HFFc6 (cell line): ENCODE data around the gene BICD2. TPM values are rescaled to one million over a fixed set of nuclear protein-coding genes. Genes with fewer than 3 reads are reported as not detected.
A peak's percentile ranks its signal among the peaks of the same experiment; 100 is the strongest.

Experiments
- DNase-seq: peaks from one replicate; pipeline ENCODE4 v3.0.0-alpha.2; 2018
- H3K27ac Mint-ChIP-seq: 2 replicates; pipeline ENCODE4 v1.8.0; 2020; ENCODE audit warnings: mild to moderate bottlenecking, mixed read lengths
- H3K27me3 Mint-ChIP-seq: 2 replicates; pipeline ENCODE4 v1.8.0; 2021; ENCODE audit warnings: mild to moderate bottlenecking, moderate library complexity, mixed read lengths; ENCODE audit not compliant: insufficient read depth
- H3K36me3 Mint-ChIP-seq: 2 replicates; pipeline ENCODE4 v1.8.0; 2021; ENCODE audit warnings: low read depth, mixed read lengths
- H3K4me1 Mint-ChIP-seq: 2 replicates; pipeline ENCODE4 v1.8.0; 2020; ENCODE audit warnings: low read depth, mixed read lengths
- H3K4me3 Mint-ChIP-seq: 2 replicates; pipeline ENCODE4 v1.8.0; 2020; ENCODE audit warnings: mild to moderate bottlenecking, moderate library complexity, mixed read lengths
- H3K9me3 Mint-ChIP-seq: 2 replicates; pipeline ENCODE4 v1.8.0; 2020; ENCODE audit warnings: mild to moderate bottlenecking, mixed read lengths
- total RNA-seq, 6 experiments: library from RNA; stranded (reverse); fragmentation: NEBNext Ultra II Directional; extraction: Animal tissue kit (Norgen Biotek cat#: 25700); gene quantifications; 2 replicates in 1 of 6; 3 replicates in 5 of 6; pipeline ENCODE4 v1.2.3, GENCODE V29; 2021
- TF ChIP-seq, protein P1 (sequence below): fragments of 200-600 bp; sonication (generic); IDR thresholded peaks from 2 replicates; pipeline ENCODE4 v1.5.0; 2021; ENCODE audit warnings: antibody characterized with exemption, mild to moderate bottlenecking

The BICD2 gene
- total RNA-seq, 6 experiments from 2014 or later, result 32.4 to 38.6 (median 36.1) TPM

- Mint-ChIP-seq H3K4me3 (no peak overlapping the region), H3K27ac (no peak overlapping the region), H3K36me3 (peaks cover 10% of the 10 kb centered on the region; the same call in 1 of the 2 replicates), H3K4me1 (peaks cover 30% of the 10 kb centered on the region), H3K27me3 (peaks cover 4% of the 10 kb centered on the region), H3K9me3 (no peaks in the 10 kb centered on the region)
- no peak for DNase-seq
- TF ChIP-seq, protein P1, sequence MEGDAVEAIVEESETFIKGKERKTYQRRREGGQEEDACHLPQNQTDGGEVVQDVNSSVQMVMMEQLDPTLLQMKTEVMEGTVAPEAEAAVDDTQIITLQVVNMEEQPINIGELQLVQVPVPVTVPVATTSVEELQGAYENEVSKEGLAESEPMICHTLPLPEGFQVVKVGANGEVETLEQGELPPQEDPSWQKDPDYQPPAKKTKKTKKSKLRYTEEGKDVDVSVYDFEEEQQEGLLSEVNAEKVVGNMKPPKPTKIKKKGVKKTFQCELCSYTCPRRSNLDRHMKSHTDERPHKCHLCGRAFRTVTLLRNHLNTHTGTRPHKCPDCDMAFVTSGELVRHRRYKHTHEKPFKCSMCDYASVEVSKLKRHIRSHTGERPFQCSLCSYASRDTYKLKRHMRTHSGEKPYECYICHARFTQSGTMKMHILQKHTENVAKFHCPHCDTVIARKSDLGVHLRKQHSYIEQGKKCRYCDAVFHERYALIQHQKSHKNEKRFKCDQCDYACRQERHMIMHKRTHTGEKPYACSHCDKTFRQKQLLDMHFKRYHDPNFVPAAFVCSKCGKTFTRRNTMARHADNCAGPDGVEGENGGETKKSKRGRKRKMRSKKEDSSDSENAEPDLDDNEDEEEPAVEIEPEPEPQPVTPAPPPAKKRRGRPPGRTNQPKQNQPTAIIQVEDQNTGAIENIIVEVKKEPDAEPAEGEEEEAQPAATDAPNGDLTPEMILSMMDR, result no peak
These were observed 57.1 kb downstream of the BICD2 start for GRCh38 chr9:92707530-92707929.

DNA sequence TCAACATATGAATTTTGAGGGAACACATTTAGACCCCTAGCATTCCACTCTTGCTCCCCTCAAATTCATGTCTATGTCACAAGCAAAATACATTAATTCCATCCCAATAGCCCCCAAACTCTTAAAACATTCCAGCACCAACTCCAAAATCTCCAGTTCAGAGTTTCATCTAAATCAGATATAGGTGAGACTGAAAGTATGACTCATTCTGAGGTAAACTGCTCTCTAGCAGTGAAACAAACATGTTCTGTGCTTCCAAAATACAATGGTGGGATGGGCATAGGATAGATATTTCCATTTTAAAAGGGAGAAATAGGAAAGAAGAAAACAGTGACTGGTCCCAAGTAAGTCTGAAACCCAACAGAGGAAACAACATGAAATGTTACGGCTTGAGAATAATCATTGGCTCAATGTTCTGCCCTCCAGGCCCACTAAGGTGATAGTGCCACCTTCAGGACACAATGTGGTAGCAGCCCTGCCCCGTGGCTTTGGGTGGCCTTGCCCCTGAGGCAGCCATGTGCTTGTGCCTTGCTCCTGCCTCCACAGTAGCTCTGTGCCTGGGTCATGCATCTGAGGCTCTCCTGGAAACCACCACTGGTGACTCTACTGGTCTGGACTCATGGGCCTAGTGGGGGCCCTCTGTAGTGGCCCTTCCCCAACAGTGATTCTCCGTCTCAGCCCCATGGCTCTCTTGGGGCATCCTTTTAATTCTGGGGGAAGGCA lies 58.3 kb downstream of the BICD2 start:
- H3K4me3 Mint-ChIP-seq, result no peak overlapping the region
- DNase-seq, result no peak
- H3K27ac Mint-ChIP-seq, result no peak overlapping the region
- H3K27me3 Mint-ChIP-seq, result peaks cover 4% of the 10 kb centered on the region
- no peaks in the 10 kb centered on the region for H3K9me3 Mint-ChIP-seq
- TF ChIP-seq, protein P1, result peak; percentile 73
- peaks cover 30% of the 10 kb centered on the region for H3K4me1 Mint-ChIP-seq
- H3K36me3 Mint-ChIP-seq, result peaks cover 10% of the 10 kb centered on the region; the same call in 1 of the 2 replicates

DNA sequence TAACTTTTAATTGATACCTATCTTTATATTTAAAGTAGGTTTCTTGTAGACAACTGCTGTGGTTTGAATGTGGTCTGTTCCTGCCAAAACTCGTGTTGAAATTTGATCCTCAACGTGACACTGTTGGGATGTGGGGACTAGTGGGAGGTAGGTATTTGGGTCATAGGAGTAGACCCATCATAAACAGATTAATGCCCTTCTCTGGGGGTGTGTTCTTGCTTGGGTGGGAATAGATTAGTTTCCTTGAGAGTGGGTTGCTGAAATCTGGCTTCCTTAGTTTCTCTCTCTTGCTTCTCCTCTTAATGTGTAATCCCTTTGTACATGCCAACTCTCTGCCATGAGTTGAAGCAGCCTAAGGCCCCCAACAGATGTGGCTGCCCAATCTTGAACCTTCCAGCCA lies 60.1 kb downstream of the BICD2 start:
- Mint-ChIP-seq H3K4me1 (peaks cover 27% of the 10 kb centered on the region), H3K4me3 (no peak overlapping the region), H3K36me3 (peaks cover 7% of the 10 kb centered on the region; the same call in 1 of the 2 replicates), H3K27ac (no peak overlapping the region), H3K9me3 (no peaks in the 10 kb centered on the region), H3K27me3 (peaks cover 4% of the 10 kb centered on the region)
- no peak for DNase-seq
- TF ChIP-seq, protein P1, result no peak

DNA sequence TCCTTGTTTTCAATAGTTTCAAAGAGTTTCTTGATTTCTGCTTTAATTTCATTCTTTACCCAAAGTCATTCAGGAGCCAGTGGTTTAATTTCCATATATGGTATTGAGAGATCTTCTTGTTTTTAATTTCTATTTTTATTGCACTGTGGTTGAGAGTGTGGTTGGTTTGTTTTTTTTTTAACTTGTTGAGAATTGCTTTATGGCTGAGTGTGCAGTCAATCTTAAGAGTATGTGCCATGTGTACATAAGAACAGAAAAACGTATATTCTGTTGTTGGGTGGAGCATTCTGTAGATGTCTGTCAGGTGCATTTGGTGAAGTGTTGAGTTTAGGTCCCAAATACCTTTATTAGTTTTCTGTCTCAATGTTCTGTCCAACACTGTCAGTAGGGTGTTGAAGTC lies 68.0 kb downstream of the BICD2 start:
- H3K36me3 Mint-ChIP-seq, result peaks cover 6% of the 10 kb centered on the region
- TF ChIP-seq, protein P1, result no peak
- H3K27ac Mint-ChIP-seq, result no peak overlapping the region
- no peak overlapping the region for H3K4me3 Mint-ChIP-seq
- peaks cover 26% of the 10 kb centered on the region for H3K9me3 Mint-ChIP-seq
- no peaks in the 10 kb centered on the region; the same call in 1 of the 2 replicates for H3K27me3 Mint-ChIP-seq
- H3K4me1 Mint-ChIP-seq, result no peaks in the 10 kb centered on the region
- DNase-seq, result no peak

DNA sequence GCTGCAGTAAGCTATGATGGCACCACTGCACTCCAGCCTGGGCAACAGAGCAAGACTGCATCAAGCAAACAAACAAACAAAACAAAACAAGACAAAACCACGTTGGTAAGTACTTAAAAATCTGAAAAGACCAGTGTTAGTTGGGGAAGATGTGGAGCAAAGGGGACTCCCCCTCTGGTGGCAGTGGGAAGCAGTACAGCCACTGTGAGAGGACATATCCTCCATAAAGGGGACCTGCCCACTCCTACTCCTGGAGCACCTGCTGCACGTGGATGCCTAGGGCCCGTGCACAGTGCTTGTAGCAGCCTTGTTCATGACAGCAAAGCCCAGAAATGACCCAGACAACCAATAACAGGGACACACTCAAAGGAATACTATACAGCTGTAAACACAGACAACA lies 77.7 kb downstream of the BICD2 start:
- TF ChIP-seq, protein P1, result peak; percentile 56
- H3K27ac Mint-ChIP-seq, result no peak overlapping the region

More for the DNA sequence above, 77.7 kb downstream of the BICD2 start:
- no peaks in the 10 kb centered on the region for H3K4me1 Mint-ChIP-seq
- H3K9me3 Mint-ChIP-seq, result peaks cover 15% of the 10 kb centered on the region
- no peak overlapping the region for H3K4me3 Mint-ChIP-seq
- H3K27me3 Mint-ChIP-seq, result no peaks in the 10 kb centered on the region; the same call in none of the 2 replicates
- no peak for DNase-seq
- H3K36me3 Mint-ChIP-seq, result peaks cover 11% of the 10 kb centered on the region
